Measurements from ENCODE around the gene ZNF512B. TPM values are rescaled to one million over a fixed set of nuclear protein-coding genes. Genes with fewer than 3 reads are reported as not detected.

Gene ZNF512B
- polyA plus RNA-seq, 6 donors from 2014 or later = 0.16 to 0.69 (median 0.60) TPM; not detected in 1

GRCh38 chr20:63957004-63957689, 12.6 kb downstream of the ZNF512B start:
- ATAC-seq (ENCODE audit: low read depth in 2 of 2) = peak; percentile 4 to 9
- DNase-seq = peak; percentile 29
- H3K27me3 Mint-ChIP-seq = no peaks in the 10 kb centered on the region
- no peaks in the 10 kb centered on the region for H3K36me3 Mint-ChIP-seq
- H3K4me1 Mint-ChIP-seq = peaks cover 23 to 33% (median 26%) of the 10 kb centered on the region in 3 donors
- peak overlapping the region; percentile 56 to 92 (median 82) for H3K4me3 Mint-ChIP-seq
- H3K9me3 Mint-ChIP-seq = no peaks in the 10 kb centered on the region
- peak overlapping the region in 2 of 6 donors; percentile 65 to 72 for H3K27ac Mint-ChIP-seq

- DNase-seq = no peak
- Mint-ChIP-seq H3K9me3 (no peaks in the 10 kb centered on the region), H3K36me3 (no peaks in the 10 kb centered on the region), H3K4me3 (peak overlapping the region; percentile 78 to 93 (median 88)), H3K4me1 (peaks cover 23 to 37% (median 30%) of the 10 kb centered on the region in 3 donors), H3K27me3 (no peaks in the 10 kb centered on the region), H3K27ac (peak overlapping the region in 4 of 6 donors; percentile 14 to 80 (median 68))
- peak; percentile 2 to 8 for ATAC-seq (ENCODE audit: low read depth in 2 of 2)
These were observed 13.1 kb downstream of the ZNF512B start for GRCh38 chr20:63956664-63957003.

GRCh38 chr20:63955827-63956663, 13.7 kb downstream of the ZNF512B start, which contains the start of gene UCKL1:
TSS of gene UCKL1 (minus strand) at chr20:63956416. CDS start at chr20:63956372, 44 bp downstream.
- Mint-ChIP-seq H3K27ac (peak within 1 kb of the TSS in 5 of 6 donors; percentile 14 to 84 (median 72)), H3K27me3 (no peaks in the 10 kb centered on the region), H3K4me1 (peaks cover 23 to 39% (median 30%) of the 10 kb centered on the region in 3 donors), H3K4me3 (peak within 1 kb of the TSS; percentile 78 to 93 (median 88)), H3K9me3 (no peaks in the 10 kb centered on the region), H3K36me3 (no peaks in the 10 kb centered on the region)
- ATAC-seq (ENCODE audit: low read depth in 2 of 2) (peak; percentile 85), DNase-seq (peak; percentile 91)

GRCh38 chr20:63955281-63955826, 14.4 kb downstream of the ZNF512B start:
- peak; percentile 36 for DNase-seq

GRCh38 chr20:63953764-63954429, 15.8 kb downstream of the ZNF512B start:
- DNase-seq (no peak), ATAC-seq (ENCODE audit: low read depth in 2 of 2) (no peak)
- Mint-ChIP-seq H3K4me3 (peak overlapping the region; percentile 49 to 88 (median 78)), H3K4me1 (peaks cover 27 to 49% (median 47%) of the 10 kb centered on the region in 3 donors), H3K27ac (peak overlapping the region in 4 of 6 donors; percentile 72 to 93 (median 79)), H3K27me3 (no peaks in the 10 kb centered on the region), H3K9me3 (no peaks in the 10 kb centered on the region), H3K36me3 (no peaks in the 10 kb centered on the region)

More at GRCh38 chr20:63955281-63955826, 14.4 kb downstream of the ZNF512B start:
- Mint-ChIP-seq H3K36me3 (no peaks in the 10 kb centered on the region), H3K9me3 (no peaks in the 10 kb centered on the region), H3K4me1 (peaks cover 23 to 39% (median 32%) of the 10 kb centered on the region in 3 donors), H3K27me3 (no peaks in the 10 kb centered on the region), H3K27ac (peak overlapping the region in 4 of 6 donors; percentile 28 to 82 (median 71)), H3K4me3 (peak overlapping the region; percentile 78 to 93 (median 86))
- ATAC-seq (ENCODE audit: low read depth in 2 of 2) = peak; percentile 7 to 8

GRCh38 chr20:63952769-63953168, 17.0 kb downstream of the ZNF512B start:
- H3K4me1 Mint-ChIP-seq = peaks cover 38 to 57% (median 56%) of the 10 kb centered on the region in 3 donors
- no peaks in the 10 kb centered on the region for H3K36me3 Mint-ChIP-seq
- DNase-seq (no peak), ATAC-seq (ENCODE audit: low read depth in 2 of 2) (no peak)
- no peaks in the 10 kb centered on the region for H3K27me3 Mint-ChIP-seq
- H3K4me3 Mint-ChIP-seq = peak overlapping the region in 6 of 8 donors; percentile 32 to 85 (median 52)
- H3K9me3 Mint-ChIP-seq = no peaks in the 10 kb centered on the region
- peak overlapping the region in 3 of 6 donors; percentile 24 to 80 (median 79) for H3K27ac Mint-ChIP-seq

GRCh38 chr20:63952210-63952535, 17.6 kb downstream of the ZNF512B start:
- Mint-ChIP-seq H3K27me3 (no peaks in the 10 kb centered on the region), H3K9me3 (no peaks in the 10 kb centered on the region), H3K4me1 (peaks cover 42 to 61% (median 58%) of the 10 kb centered on the region in 3 donors), H3K36me3 (no peaks in the 10 kb centered on the region), H3K4me3 (peak overlapping the region in 1 of 8 donors; percentile 7), H3K27ac (peak overlapping the region in 1 of 6 donors; percentile 80)
- no peak for DNase-seq
- ATAC-seq (ENCODE audit: low read depth in 2 of 2) = no peak

GRCh38 chr20:63951398-63952209, 18.1 kb downstream of the ZNF512B start:
- DNase-seq = no peak
- no peaks in the 10 kb centered on the region for H3K36me3 Mint-ChIP-seq
- H3K9me3 Mint-ChIP-seq = no peaks in the 10 kb centered on the region
- H3K4me1 Mint-ChIP-seq = peaks cover 44 to 66% (median 60%) of the 10 kb centered on the region in 3 donors
- no peaks in the 10 kb centered on the region for H3K27me3 Mint-ChIP-seq
- no peak for ATAC-seq (ENCODE audit: low read depth in 2 of 2)
- peak overlapping the region in 4 of 8 donors; percentile 7 to 74 (median 42) for H3K4me3 Mint-ChIP-seq
- H3K27ac Mint-ChIP-seq = peak overlapping the region in 1 of 6 donors; percentile 78

GRCh38 chr20:63950701-63951397, 18.9 kb downstream of the ZNF512B start:
- no peak for DNase-seq
- Mint-ChIP-seq H3K4me3 (peak overlapping the region in 3 of 8 donors; percentile 25 to 56 (median 27)), H3K27ac (peak overlapping the region in 1 of 6 donors; percentile 19), H3K27me3 (no peaks in the 10 kb centered on the region), H3K4me1 (peaks cover 44 to 66% (median 60%) of the 10 kb centered on the region in 3 donors), H3K9me3 (no peaks in the 10 kb centered on the region), H3K36me3 (no peaks in the 10 kb centered on the region)
- ATAC-seq (ENCODE audit: low read depth in 2 of 2) = no peak

- peaks cover 29 to 46% (median 43%) of the 10 kb centered on the region in 3 donors for H3K4me1 Mint-ChIP-seq
- no peaks in the 10 kb centered on the region for H3K36me3 Mint-ChIP-seq
- H3K27me3 Mint-ChIP-seq = no peaks in the 10 kb centered on the region
- peak; percentile 40 to 65 for ATAC-seq (ENCODE audit: low read depth in 2 of 2)
- peak; percentile 58 for DNase-seq
- H3K9me3 Mint-ChIP-seq = no peaks in the 10 kb centered on the region
- peak overlapping the region; percentile 68 to 90 (median 84) for H3K4me3 Mint-ChIP-seq
- H3K27ac Mint-ChIP-seq = peak overlapping the region in 5 of 6 donors; percentile 66 to 99 (median 96)
These were observed 21.9 kb downstream of the ZNF512B start for GRCh38 chr20:63947638-63948456.

- ATAC-seq (ENCODE audit: low read depth in 2 of 2) = no peak
- peak overlapping the region in 3 of 6 donors; percentile 66 to 99 (median 90) for H3K27ac Mint-ChIP-seq
- H3K9me3 Mint-ChIP-seq = no peaks in the 10 kb centered on the region
- peaks cover 29 to 46% (median 42%) of the 10 kb centered on the region in 3 donors for H3K4me1 Mint-ChIP-seq
- H3K27me3 Mint-ChIP-seq = no peaks in the 10 kb centered on the region
- H3K4me3 Mint-ChIP-seq = peak overlapping the region in 6 of 8 donors; percentile 64 to 90 (median 84)
- no peaks in the 10 kb centered on the region for H3K36me3 Mint-ChIP-seq
- no peak for DNase-seq
These were observed 22.6 kb downstream of the ZNF512B start for GRCh38 chr20:63946986-63947637.

All from naive B cell (primary cell).